H1 (cell line): ENCODE data around the gene RPL7A. TPM values are rescaled to one million over a fixed set of nuclear protein-coding genes. Genes with fewer than 3 reads are reported as not detected.

Experiments
- CTCF ChIA-PET: fragments of 300-600 bp; sonication (Branson Sonifier 250); formaldehyde crosslinking; loops from one replicate; lab custom pipeline; 2021; ENCODE audit not compliant: partially characterized antibody; lab: Charles Lee
- POLR2A ChIA-PET: fragments of 300-600 bp; sonication (Branson Sonifier 250); formaldehyde crosslinking; loops from one replicate; lab custom pipeline; 2021; ENCODE audit warnings: inconsistent platforms; ENCODE audit not compliant: partially characterized antibody; lab: Charles Lee
- DNase-seq, 2 experiments: peaks; one replicate each; pipeline versions ENCODE4 v3.0.0 to v3.0.0-alpha.2; 2010 to 2022; ENCODE audit warnings: low spot score in 2 of 2, low read depth in 1 of 2, mixed read lengths in 1 of 2
- FAIRE-seq: peaks from 2 replicates; lab custom pipeline; 2011; peaks lifted over from hg19 to GRCh38; lab: Jason Lieb, UNC
- H2AFZ ChIP-seq: 2 replicates; pipeline ENCODE4 v1.8.1; 2012; ENCODE audit warnings: low read length, inconsistent platforms
- H2AK5ac ChIP-seq: 2 replicates; pipeline ENCODE4 v1.6.1; 2013; ENCODE audit warnings: low read depth, low read length
- H2BK120ac ChIP-seq: replicated peaks from 2 replicates; pipeline ENCODE3; 2013; ENCODE audit warnings: low read depth, low read length, inconsistent platforms
- H2BK12ac ChIP-seq: 2 replicates; pipeline ENCODE4 v1.6.1; 2013; ENCODE audit warnings: low read depth, low read length
- H2BK15ac ChIP-seq: 2 replicates; pipeline ENCODE4 v1.6.1; 2013; ENCODE audit warnings: low read length
- H2BK20ac ChIP-seq: 2 replicates; pipeline ENCODE4 v1.6.1; 2013; ENCODE audit warnings: low read length
- H2BK5ac ChIP-seq: 2 replicates; pipeline ENCODE4 v1.6.1; 2013; ENCODE audit warnings: low read depth, low read length
- H3K14ac ChIP-seq: 2 replicates; pipeline ENCODE4 v1.6.1; 2013; ENCODE audit warnings: inconsistent platforms; ENCODE audit not compliant: insufficient read length
- H3K18ac ChIP-seq: 2 replicates; pipeline ENCODE4 v1.6.1; 2013; ENCODE audit warnings: low read length; ENCODE audit errors: extremely low read depth
- H3K23ac ChIP-seq: 2 replicates; pipeline ENCODE4 v1.6.1; 2013; ENCODE audit warnings: inconsistent platforms; ENCODE audit not compliant: insufficient read length
- H3K23me2 ChIP-seq: 2 replicates; pipeline ENCODE4 v1.6.1; 2013; ENCODE audit warnings: low read depth, low read length
- H3K27ac ChIP-seq: 2 replicates; pipeline ENCODE4 v1.6.1; 2011; ENCODE audit warnings: low read depth, low read length, inconsistent platforms
- H3K27me3 ChIP-seq, 4 experiments: replicated peaks in 1 of 4; 1 replicate in 1 of 4; 2 replicates in 3 of 4; pipeline versions ENCODE4 v1.6.1 to v1.8.1; 2011 to 2013; ENCODE audit warnings: low read length in 3 of 4, mild to moderate bottlenecking in 3 of 4, inconsistent platforms in 2 of 4, mixed read lengths in 2 of 4, moderate library complexity in 1 of 4; ENCODE audit not compliant: control insufficient read depth in 3 of 4, insufficient read depth in 3 of 4; ENCODE audit errors: extremely low read depth in 1 of 4
- H3K36me3 ChIP-seq, 4 experiments: 2 replicates each; pipeline versions ENCODE4 v1.6.1 to v1.8.1; 2011 to 2013; ENCODE audit warnings: mild to moderate bottlenecking in 4 of 4, low read length in 3 of 4, moderate library complexity in 2 of 4, control low read depth in 1 of 4, inconsistent platforms in 1 of 4; ENCODE audit not compliant: insufficient read depth in 4 of 4, control insufficient read depth in 2 of 4
- H3K4ac ChIP-seq: replicated peaks from 2 replicates; pipeline ENCODE3; 2013; ENCODE audit warnings: low read length, low read depth, mixed read lengths, inconsistent platforms; ENCODE audit not compliant: insufficient read length
- H3K4me1 ChIP-seq, 4 experiments: replicated peaks in 1 of 4; 1 replicate in 1 of 4; 2 replicates in 3 of 4; pipeline versions ENCODE4 v1.6.1 to v1.8.1; 2011 to 2013; ENCODE audit warnings: low read length in 3 of 4, inconsistent platforms in 2 of 4, mixed read lengths in 1 of 4; ENCODE audit not compliant: insufficient read depth in 4 of 4, control insufficient read depth in 3 of 4
- H3K4me2 ChIP-seq, 2 experiments: 2 replicates each; pipeline versions ENCODE4 v1.6.1 to v1.8.1; 2011 to 2013; ENCODE audit warnings: low read depth in 2 of 2, low read length in 2 of 2, control low read depth in 1 of 2, inconsistent platforms in 1 of 2, mild to moderate bottlenecking in 1 of 2; ENCODE audit not compliant: insufficient read depth in 1 of 2
- H3K4me3 ChIP-seq, 4 experiments: fragments of 200-600, 300-600 bp in 1 of 4; sonication (generic), shearing (Covaris generic), sonication (Bioruptor Twin) in 1 of 4; 2 replicates each; pipeline versions ENCODE4 v1.5.1 to v1.8.1; 2011 to 2016; ENCODE audit warnings: low read length in 4 of 4, low read depth in 3 of 4, control low read depth in 2 of 4, inconsistent platforms in 2 of 4, mild to moderate bottlenecking in 2 of 4, mixed read lengths in 1 of 4, moderate library complexity in 1 of 4; ENCODE audit not compliant: insufficient read depth in 2 of 4; ENCODE audit errors: extremely low read depth in 1 of 4
- H3K56ac ChIP-seq: replicated peaks from 2 replicates; pipeline ENCODE3; 2013; ENCODE audit warnings: low read depth, mild to moderate bottlenecking, mixed read lengths, low read length, inconsistent platforms; ENCODE audit not compliant: insufficient read length
- H3K79me1 ChIP-seq: 2 replicates; pipeline ENCODE4 v1.6.1; 2013; ENCODE audit warnings: low read depth, low read length, control low read depth
- H3K79me2 ChIP-seq, 2 experiments: 2 replicates each; pipeline versions ENCODE4 v1.6.1 to v1.8.1; 2012 to 2013; ENCODE audit warnings: low read length in 2 of 2, mild to moderate bottlenecking in 2 of 2, inconsistent platforms in 1 of 2; ENCODE audit not compliant: insufficient read depth in 2 of 2, control insufficient read depth in 1 of 2
- H3K9ac ChIP-seq, 4 experiments: replicated peaks in 1 of 4; 1 replicate in 1 of 4; 2 replicates in 3 of 4; pipeline versions ENCODE4 v1.6.1 to v1.8.1; 2011 to 2013; ENCODE audit warnings: low read depth in 3 of 4, low read length in 3 of 4, control low read depth in 2 of 4, mild to moderate bottlenecking in 2 of 4, moderate library complexity in 2 of 4, inconsistent platforms in 1 of 4; ENCODE audit errors: extremely low read depth in 1 of 4
- H3K9me3 ChIP-seq, 2 experiments: 2 replicates each; pipeline versions ENCODE4 v1.6.1 to v1.8.1; 2012 to 2013; ENCODE audit warnings: mild to moderate bottlenecking in 2 of 2, moderate library complexity in 2 of 2, control low read depth in 1 of 2, inconsistent platforms in 1 of 2, low read depth in 1 of 2, low read length in 1 of 2, mixed read lengths in 1 of 2; ENCODE audit not compliant: insufficient read depth in 2 of 2
- H4K20me1 ChIP-seq, 2 experiments: replicated peaks in 1 of 2; 2 replicates each; pipeline versions ENCODE3 to v1.8.1; 2011 to 2013; ENCODE audit warnings: inconsistent platforms in 2 of 2, low read length in 2 of 2, mild to moderate bottlenecking in 1 of 2; ENCODE audit not compliant: insufficient read depth in 2 of 2, control insufficient read depth in 1 of 2
- H4K5ac ChIP-seq: 2 replicates; pipeline ENCODE4 v1.6.1; 2013; ENCODE audit warnings: low read length, low read depth, mixed read lengths, inconsistent platforms; ENCODE audit not compliant: insufficient read length
- H4K8ac ChIP-seq: 2 replicates; pipeline ENCODE4 v1.8.0; 2013; ENCODE audit warnings: mild to moderate bottlenecking, moderate library complexity, low read length, inconsistent platforms; ENCODE audit not compliant: insufficient read depth; ENCODE audit errors: extremely low read depth
- H4K91ac ChIP-seq: replicated peaks from 2 replicates; pipeline ENCODE3; 2013; ENCODE audit warnings: low read length, mixed read lengths, inconsistent platforms; ENCODE audit not compliant: insufficient read length
- BRCA1 ChIP-seq: IDR thresholded peaks from 2 replicates; pipeline ENCODE4 v1.6.1; 2012; ENCODE audit warnings: low read depth, low read length, improper control_type of control experiment
- CEBPB ChIP-seq: IDR thresholded peaks from 2 replicates; pipeline ENCODE4 v1.6.1; 2012; ENCODE audit warnings: low read depth, low read length
- EGR1 ChIP-seq: IDR thresholded peaks from 2 replicates; pipeline ENCODE4 v1.6.1; 2011; ENCODE audit warnings: low read depth, low read length, borderline replicate concordance
- EP300 ChIP-seq, 2 experiments: IDR thresholded peaks; 1 replicate in 1 of 2; 2 replicates in 1 of 2; pipeline ENCODE4 v1.6.1; 2011 to 2012; ENCODE audit warnings: low read depth in 2 of 2, low read length in 2 of 2, mild to moderate bottlenecking in 2 of 2, borderline replicate concordance in 1 of 2, inconsistent platforms in 1 of 2, moderate library complexity in 1 of 2
- FOSL1 ChIP-seq: IDR thresholded peaks from 2 replicates; pipeline ENCODE4 v1.6.1; 2011; ENCODE audit warnings: mild to moderate bottlenecking, low read depth, low read length, moderate library complexity; ENCODE audit not compliant: insufficient read depth
- RBBP5 ChIP-seq: IDR thresholded peaks from 2 replicates; pipeline ENCODE4 v1.7.1; 2012; ENCODE audit warnings: low read depth, mild to moderate bottlenecking, inconsistent platforms, low read length, moderate library complexity, borderline replicate concordance
- RFX5 ChIP-seq: IDR thresholded peaks from 2 replicates; pipeline ENCODE4 v1.6.1; 2011; ENCODE audit warnings: low read depth, low read length, improper control_type of control experiment, borderline replicate concordance
- SIRT6 ChIP-seq: IDR thresholded peaks from one replicate; pipeline ENCODE4 v1.7.1; 2012; ENCODE audit warnings: low read length, inconsistent platforms
- TCF12 ChIP-seq: IDR thresholded peaks from 2 replicates; pipeline ENCODE4 v1.6.1; 2011; ENCODE audit warnings: low read depth, mild to moderate bottlenecking, low read length
- WGBS, 2 experiments: shearing (Covaris generic) in 1 of 2; methylation state at CpG; one replicate each; pipeline versions ENCODE4 v1.1.6 to v1.1.7; 2013 to 2015; ENCODE audit warnings: low lambda C conversion rate in 2 of 2, mixed read lengths in 2 of 2, inconsistent platforms in 1 of 2, low coverage in 1 of 2, missing lambda C conversion rate in 1 of 2; ENCODE audit not compliant: insufficient replicate concordance in 2 of 2, insufficient coverage in 1 of 2, insufficient read length in 1 of 2; ENCODE audit errors: extremely low coverage in 1 of 2, missing lambda C conversion rate in 1 of 2; 5-methylcytosine and 5-hydroxymethylcytosine counted together
- polyA plus RNA-seq, 7 experiments: library from polyadenylated mRNA; depleted of rRNA in 3 of 7; stranded (reverse) in 5 of 7; unstranded in 2 of 7; fragments of >200 nt in 5 of 7; fragments of 200-250 nt in 2 of 7; gene quantifications; 1 replicate in 5 of 7; 2 replicates in 1 of 7; 4 replicates in 1 of 7; pipeline versions ENCODE4 v1.2.1 to v1.2.3, GENCODE V29; 2011 to 2013; ENCODE audit warnings: missing spikeins in 2 of 7, mixed read lengths in 2 of 7
- total RNA-seq: library from RNA; stranded (reverse); fragmentation: NEBNext Ultra II Directional; extraction: Animal tissue kit (Norgen Biotek cat#: 25700); gene quantifications from 2 replicates; pipeline ENCODE4 v1.2.1, GENCODE V29; 2021
- TF ChIP-seq, protein P1 (sequence below): IDR thresholded peaks from 2 replicates; pipeline ENCODE4 v1.6.1; 2012; ENCODE audit warnings: inconsistent platforms
- TF ChIP-seq, protein P2 (sequence below): IDR thresholded peaks from 2 replicates; pipeline ENCODE4 v1.6.1; 2011; ENCODE audit warnings: low read depth, mild to moderate bottlenecking, low read length; ENCODE audit not compliant: insufficient read depth

The RPL7A gene
- total and polyA plus RNA-seq, 2 of the 8 experiments (the other 6 are each of a cell fraction or from before 2014, with no cell fraction given): 2,578 to 2,783 TPM

DNA sequence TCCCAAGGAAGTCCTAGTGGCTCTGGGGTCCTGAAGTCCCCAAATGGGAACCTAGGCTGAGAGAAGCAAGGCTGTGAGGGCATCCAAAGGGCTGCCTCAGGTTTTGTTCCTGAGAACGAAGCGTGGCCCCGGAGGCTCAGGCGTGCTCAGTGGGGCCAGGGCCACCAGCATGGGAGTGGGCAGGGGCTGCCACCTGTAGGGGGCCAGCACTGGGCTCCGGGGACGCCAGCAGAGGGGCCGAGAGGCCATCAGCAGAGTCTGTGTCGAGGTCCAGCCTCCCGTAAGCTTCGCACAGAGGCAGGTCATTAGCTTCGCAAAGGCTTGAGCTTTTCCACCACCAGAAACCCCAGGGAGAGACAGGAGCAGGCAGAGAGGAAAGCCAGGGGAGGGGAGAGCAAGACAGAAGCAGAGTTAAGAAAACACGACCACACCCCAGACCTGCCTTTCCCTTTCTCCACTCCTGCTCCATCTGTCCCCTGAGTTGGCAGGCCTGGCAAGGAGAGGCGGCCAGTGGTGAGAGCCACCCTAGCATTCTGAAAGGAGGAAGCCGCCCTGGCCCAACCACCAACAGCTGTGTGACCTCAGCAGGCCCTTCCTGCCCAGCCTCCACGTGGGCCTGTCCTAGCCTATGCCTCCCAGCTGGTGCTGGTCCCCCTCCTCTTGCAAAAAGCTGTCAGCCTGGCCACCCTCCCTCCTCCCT lies 6.5 kb upstream of the RPL7A start:
- H4K8ac ChIP-seq: no peak overlapping the region
- no peak for FAIRE-seq
- ChIA-PET POLR2A (interaction anchor here (0.8 to 14.8 kb wide), 4 partner anchors 11 to 119 kb away, joined by 3 to 303 read pairs (median 14); partner anchors contain the start of genes ADAMTS13, MED22, RPL7A and SURF1), CTCF (interaction anchor here (0.7 to 5.5 kb wide), 30 partner anchors 8 to 227 kb away, joined by 3 to 45 read pairs (median 5); partner anchors contain the start of genes SLC2A6 and SURF1)
- peaks cover 17% of the 10 kb centered on the region for H3K79me1 ChIP-seq
- no peak overlapping the region for H2AFZ ChIP-seq
- H3K4me3 ChIP-seq: no peak overlapping the region
- H2AK5ac ChIP-seq: no peak overlapping the region
- no peak overlapping the region for H2BK15ac ChIP-seq
- no peak overlapping the region for H2BK5ac ChIP-seq
- H3K9me3 ChIP-seq: no peaks in the 10 kb centered on the region
- no peak overlapping the region for H2BK12ac ChIP-seq
- peaks cover 4 to 15% of the 10 kb centered on the region in 2 experiments; a peak in 3 of 4 replicates for H3K79me2 ChIP-seq
- H2BK20ac ChIP-seq: no peak overlapping the region
- H2BK120ac ChIP-seq: no peak overlapping the region
- no peak overlapping the region for H4K5ac ChIP-seq
- H3K27me3 ChIP-seq: no peaks in the 10 kb centered on the region
- no peak overlapping the region for H4K91ac ChIP-seq
- H3K9ac ChIP-seq: no peak overlapping the region
- no peak overlapping the region for H3K18ac ChIP-seq
- no peak overlapping the region for H3K4me2 ChIP-seq
- peaks cover 1% of the 10 kb centered on the region; the same call in 1 of the 2 replicates for H3K23me2 ChIP-seq
- H3K4ac ChIP-seq: no peak overlapping the region
- H3K14ac ChIP-seq: no peak overlapping the region
- H3K36me3 ChIP-seq: peaks cover 31 to 70% (median 53%) of the 10 kb centered on the region in 4 experiments
- H4K20me1 ChIP-seq: peaks cover 12 to 31% of the 10 kb centered on the region in 2 experiments
- H3K56ac ChIP-seq: no peak overlapping the region
- no peak for DNase-seq
- H3K4me1 ChIP-seq: peaks cover 0 to 3% (median 3%) of the 10 kb centered on the region in 4 experiments; a peak in 5 of 7 replicates
- WGBS, 2 experiments: 86% methylated on average over 13 of the region's 15 CpGs; no CpG with 5 or more reads in 1 of the 2 experiments
- no peak overlapping the region for H3K23ac ChIP-seq
- H3K27ac ChIP-seq: no peak overlapping the region
- TF ChIP-seq EGR1 (no peak), RBBP5 (no peak), SIRT6 (no peak), BRCA1 (no peak), FOSL1 (no peak), RFX5 (no peak), TCF12 (no peak), CEBPB (no peak), EP300 (IDR thresholded peaks at IDR 0.05; ENCODE audit: borderline replicate concordance in 1 of 2, low read depth in 2 of 2, low read length in 2 of 2) (no peak)
- TF ChIP-seq, protein P1, sequence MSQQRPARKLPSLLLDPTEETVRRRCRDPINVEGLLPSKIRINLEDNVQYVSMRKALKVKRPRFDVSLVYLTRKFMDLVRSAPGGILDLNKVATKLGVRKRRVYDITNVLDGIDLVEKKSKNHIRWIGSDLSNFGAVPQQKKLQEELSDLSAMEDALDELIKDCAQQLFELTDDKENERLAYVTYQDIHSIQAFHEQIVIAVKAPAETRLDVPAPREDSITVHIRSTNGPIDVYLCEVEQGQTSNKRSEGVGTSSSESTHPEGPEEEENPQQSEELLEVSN: no peak
- TF ChIP-seq, protein P2, sequence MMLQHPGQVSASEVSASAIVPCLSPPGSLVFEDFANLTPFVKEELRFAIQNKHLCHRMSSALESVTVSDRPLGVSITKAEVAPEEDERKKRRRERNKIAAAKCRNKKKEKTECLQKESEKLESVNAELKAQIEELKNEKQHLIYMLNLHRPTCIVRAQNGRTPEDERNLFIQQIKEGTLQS: no peak
